Muscle layer of duodenum (tissue), 2 donors: Measurements from ENCODE around the gene STAB2.

Source experiments
- H3K27ac ChIP-seq: one replicate; pipeline ENCODE4 v1.7.0; 2013; ENCODE audit warnings: mild to moderate bottlenecking, low read length
- H3K27me3 ChIP-seq: one replicate; pipeline ENCODE4 v1.7.0; 2013; ENCODE audit warnings: low read depth, mild to moderate bottlenecking, control low read depth, low read length
- H3K36me3 ChIP-seq, 2 donors: one replicate each; pipeline ENCODE4 v1.7.0; 2013; ENCODE audit warnings: low read length in 2 of 2, control low read depth in 1 of 2, mild to moderate bottlenecking in 1 of 2; ENCODE audit not compliant: insufficient read depth in 2 of 2, control insufficient read depth in 1 of 2
- H3K4me1 ChIP-seq, 2 donors: one replicate each; pipeline ENCODE4 v1.7.0; 2013; ENCODE audit warnings: low read length in 2 of 2, mild to moderate bottlenecking in 2 of 2, control low read depth in 1 of 2, moderate library complexity in 1 of 2; ENCODE audit not compliant: insufficient read depth in 2 of 2, control insufficient read depth in 1 of 2
- H3K4me3 ChIP-seq, 2 donors: one replicate each; pipeline ENCODE4 v1.7.0; 2013; ENCODE audit warnings: low read length in 2 of 2, low read depth in 1 of 2, mild to moderate bottlenecking in 1 of 2
- H3K9me3 ChIP-seq, 2 donors: one replicate each; pipeline ENCODE4 v1.7.0; 2013; ENCODE audit warnings: low read length in 2 of 2, control low read depth in 1 of 2, mild to moderate bottlenecking in 1 of 2; ENCODE audit not compliant: control insufficient read depth in 1 of 2
- donor health status: healthy.

Gene STAB2

DNA sequence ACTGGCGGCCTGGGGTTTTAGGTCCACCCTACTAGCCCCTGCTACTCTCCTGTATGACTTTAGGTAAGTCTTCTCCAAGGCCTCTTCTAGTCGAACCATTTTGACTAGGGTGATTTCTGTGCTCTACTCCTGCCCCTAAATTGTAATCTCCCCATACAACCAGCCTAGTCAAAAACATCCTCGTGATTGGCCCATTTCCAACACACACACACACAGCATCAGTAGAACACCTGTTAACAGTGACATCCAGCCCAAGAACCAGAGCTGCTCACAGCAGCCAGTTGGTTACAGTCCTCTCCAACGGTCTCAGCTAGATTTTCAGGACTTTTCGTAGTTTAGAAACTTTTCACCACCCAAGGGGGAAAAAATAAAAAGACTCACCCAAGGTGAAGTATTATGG, 223.0 kb downstream of the STAB2 start:
- Histone ChIP-seq H3K36me3 (peaks cover 5 to 14% of the 10 kb centered on the region in 2 donors), H3K4me1 (peaks cover 0 to 4% of the 10 kb centered on the region in 2 donors), H3K27ac (no peak overlapping the region)

GRCh38 chr12:103811791-103812190, 224.7 kb downstream of the STAB2 start:
- Histone ChIP-seq H3K36me3 (peaks cover 5 to 14% of the 10 kb centered on the region in 2 donors), H3K27me3 (no peaks in the 10 kb centered on the region), H3K4me3 (no peak overlapping the region), H3K27ac (no peak overlapping the region), H3K9me3 (no peaks in the 10 kb centered on the region), H3K4me1 (peaks cover 0 to 2% of the 10 kb centered on the region in 2 donors)

More for the DNA sequence above, 223.0 kb downstream of the STAB2 start:
- no peaks in the 10 kb centered on the region for H3K27me3 ChIP-seq
- H3K4me3 ChIP-seq: no peak overlapping the region
- no peaks in the 10 kb centered on the region for H3K9me3 ChIP-seq

GRCh38 chr12:103812789-103813188, 225.7 kb downstream of the STAB2 start:
- peaks cover 5 to 14% of the 10 kb centered on the region in 2 donors for H3K36me3 ChIP-seq
- no peak overlapping the region for H3K4me3 ChIP-seq
- no peaks in the 10 kb centered on the region for H3K9me3 ChIP-seq
- H3K4me1 ChIP-seq: no peaks in the 10 kb centered on the region
- no peak overlapping the region for H3K27ac ChIP-seq
- H3K27me3 ChIP-seq: no peaks in the 10 kb centered on the region

- Histone ChIP-seq H3K27me3 (no peaks in the 10 kb centered on the region), H3K4me3 (no peak overlapping the region), H3K9me3 (no peaks in the 10 kb centered on the region), H3K36me3 (peaks cover 5 to 14% of the 10 kb centered on the region in 2 donors), H3K27ac (no peak overlapping the region), H3K4me1 (no peaks in the 10 kb centered on the region)
Measured at GRCh38 chr12:103813426-103813825, 226.4 kb downstream of the STAB2 start.

GRCh38 chr12:103813949-103814348, 226.9 kb downstream of the STAB2 start:
- no peak overlapping the region for H3K27ac ChIP-seq

DNA sequence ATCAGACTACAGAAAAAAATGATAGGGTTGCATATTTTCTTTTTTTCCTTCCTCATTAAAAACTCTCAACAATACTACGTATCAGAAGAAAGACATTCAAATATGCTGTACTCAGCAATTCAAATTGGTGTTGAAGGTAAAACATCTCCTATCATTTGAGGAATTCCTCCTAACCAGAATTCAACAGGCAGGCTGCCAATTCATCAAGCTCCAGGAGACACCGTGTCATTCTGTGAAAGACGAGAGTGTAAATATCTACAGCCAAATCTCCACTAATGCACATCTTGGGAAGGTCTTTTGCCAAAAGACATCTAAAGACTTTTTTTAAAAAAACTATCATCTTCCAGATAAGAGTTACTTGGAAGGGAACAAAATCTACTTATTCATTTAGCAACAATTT, 227.4 kb downstream of the STAB2 start:
- H3K9me3 ChIP-seq: no peaks in the 10 kb centered on the region
- H3K27ac ChIP-seq: no peak overlapping the region
- no peaks in the 10 kb centered on the region for H3K27me3 ChIP-seq
- peaks cover 0 to 9% of the 10 kb centered on the region in 2 donors for H3K4me1 ChIP-seq
- H3K4me3 ChIP-seq: no peak overlapping the region
- H3K36me3 ChIP-seq: peaks cover 5 to 14% of the 10 kb centered on the region in 2 donors

More at GRCh38 chr12:103813949-103814348, 226.9 kb downstream of the STAB2 start:
- H3K27me3 ChIP-seq: no peaks in the 10 kb centered on the region
- peaks cover 0 to 4% of the 10 kb centered on the region in 2 donors for H3K4me1 ChIP-seq
- H3K9me3 ChIP-seq: no peaks in the 10 kb centered on the region
- peaks cover 5 to 14% of the 10 kb centered on the region in 2 donors for H3K36me3 ChIP-seq
- no peak overlapping the region for H3K4me3 ChIP-seq
